Endothelial cell of umbilical vein (primary cell): ENCODE measurements around the gene LMNB1. TPM values are rescaled to one million over a fixed set of nuclear protein-coding genes. Genes with fewer than 3 reads are reported as not detected.
"Not testable (repeated sequence)": the region's sequence is repeated elsewhere in the genome, so short reads cannot be mapped to it uniquely, and the experiment has no call there.

Source experiments
- BruUV-seq: library from RNA; stranded (reverse); fragments of 400-500 nt; replicated peaks from 2 replicates; lab custom pipeline; 2021; lab: Mats Ljungman, UMichigan
- CTCF ChIA-PET: fragments of 300-600, 350-600 bp; sonication (Branson Sonifier 250); formaldehyde crosslinking; loops from one replicate; lab custom pipeline; 2021; ENCODE audit warnings: antibody characterized with exemption, inconsistent platforms; lab: Charles Lee
- POLR2A ChIA-PET: fragments of 300-600, 350-600 bp; sonication (Branson Sonifier 250); formaldehyde crosslinking; loops from one replicate; lab custom pipeline; 2021; ENCODE audit warnings: antibody characterized with exemption, inconsistent platforms; lab: Charles Lee
- DNase-seq: peaks from one replicate; pipeline ENCODE4 v3.0.0-alpha.2; 2011; ENCODE audit warnings: low read depth, low spot score
- FAIRE-seq: peaks from 2 replicates; lab custom pipeline; 2011; peaks lifted over from hg19 to GRCh38; lab: Jason Lieb, UNC
- H2AFZ ChIP-seq: 2 replicates; pipeline ENCODE4 v1.6.0; 2012; ENCODE audit warnings: low read depth, low read length, control low read depth, inconsistent platforms
- H3K27ac ChIP-seq: 2 replicates; pipeline ENCODE4 v1.5.1; 2011; ENCODE audit warnings: low read depth, mild to moderate bottlenecking, control low read depth, low read length, moderate library complexity; ENCODE audit not compliant: insufficient read depth
- H3K27me3 ChIP-seq, 2 experiments: 2 replicates each; pipeline versions ENCODE4 v1.6.0 to v1.6.1; 2011; ENCODE audit warnings: low read length in 2 of 2, mixed read lengths in 1 of 2; ENCODE audit not compliant: control insufficient read depth in 2 of 2, insufficient read depth in 2 of 2
- H3K36me3 ChIP-seq, 2 experiments: 2 replicates in 1 of 2; 3 replicates in 1 of 2; pipeline ENCODE4 v1.5.1; 2011; ENCODE audit warnings: low read length in 2 of 2, mild to moderate bottlenecking in 1 of 2, moderate library complexity in 1 of 2; ENCODE audit not compliant: control insufficient read depth in 2 of 2, insufficient read depth in 2 of 2; ENCODE audit errors: extremely low read depth in 1 of 2
- H3K4me1 ChIP-seq: 3 replicates; pipeline ENCODE4 v1.5.1; 2011; ENCODE audit warnings: mild to moderate bottlenecking, low read length; ENCODE audit not compliant: control insufficient read depth, insufficient read depth; ENCODE audit errors: extremely low read depth
- H3K4me2 ChIP-seq: 2 replicates; pipeline ENCODE4 v1.6.1; 2011; ENCODE audit warnings: low read length, control low read depth, mixed read lengths; ENCODE audit not compliant: insufficient read depth
- H3K4me3 ChIP-seq, 3 experiments: fragments of 200-600 bp in 1 of 3; sonication (generic), shearing (Covaris generic) in 1 of 3; replicated peaks in 1 of 3; 2 replicates each; pipeline ENCODE4 v1.5.1; 2011 to 2016; ENCODE audit warnings: control low read depth in 3 of 3, low read length in 3 of 3, mild to moderate bottlenecking in 2 of 3, inconsistent platforms in 1 of 3, low read depth in 1 of 3, moderate library complexity in 1 of 3; ENCODE audit not compliant: insufficient read depth in 1 of 3
- H3K79me2 ChIP-seq: 2 replicates; pipeline ENCODE4 v1.6.0; 2012; ENCODE audit warnings: low read length, inconsistent platforms; ENCODE audit not compliant: control insufficient read depth, insufficient read depth
- H3K9ac ChIP-seq: replicated peaks from 2 replicates; pipeline ENCODE3; 2011; ENCODE audit warnings: low read length, control low read depth; ENCODE audit not compliant: insufficient read depth; ENCODE audit errors: extremely low read depth
- H3K9me1 ChIP-seq: replicated peaks from 3 replicates; pipeline ENCODE4 v1.6.0; 2011; ENCODE audit warnings: mild to moderate bottlenecking, low read length; ENCODE audit not compliant: control insufficient read depth, insufficient read depth; ENCODE audit errors: extremely low read depth
- H3K9me3 ChIP-seq: replicated peaks from 2 replicates; pipeline ENCODE4 v1.5.1; 2012; ENCODE audit warnings: low read length, inconsistent platforms; ENCODE audit not compliant: control insufficient read depth, insufficient read depth
- H4K20me1 ChIP-seq: replicated peaks from 2 replicates; pipeline ENCODE3; 2011; ENCODE audit warnings: mild to moderate bottlenecking, low read length; ENCODE audit not compliant: control insufficient read depth, insufficient read depth; ENCODE audit errors: extremely low read depth
- EZH2 ChIP-seq: IDR thresholded peaks from 2 replicates; pipeline ENCODE4 v1.6.1; 2012; ENCODE audit warnings: borderline replicate concordance, low read depth, mild to moderate bottlenecking, moderate library complexity, low read length, inconsistent platforms; ENCODE audit not compliant: severe bottlenecking
- FOS ChIP-seq: IDR thresholded peaks from 2 replicates; pipeline ENCODE4 v1.6.1; 2011; ENCODE audit warnings: mild to moderate bottlenecking, low read length, moderate library complexity, borderline replicate concordance; ENCODE audit not compliant: insufficient read depth
- GATA2 ChIP-seq: IDR thresholded peaks from 2 replicates; pipeline ENCODE4 v1.7.0; 2011; ENCODE audit warnings: low read depth, mild to moderate bottlenecking, moderate library complexity, mixed read lengths, low read length; ENCODE audit not compliant: insufficient read length, insufficient read depth
- JUN ChIP-seq: IDR thresholded peaks from 2 replicates; pipeline ENCODE4 v1.6.1; 2011; ENCODE audit warnings: borderline replicate concordance, low read depth; ENCODE audit not compliant: insufficient read length, insufficient read depth
- MYC ChIP-seq: IDR thresholded peaks from one replicate; pipeline ENCODE4 v1.6.1; 2011; ENCODE audit warnings: mild to moderate bottlenecking, low read depth, low read length
- POLR2A ChIP-seq: IDR thresholded peaks from 2 replicates; pipeline ENCODE4 v1.6.1; 2012; ENCODE audit warnings: low read depth, mild to moderate bottlenecking, control low read depth, low read length
- POLR2AphosphoS5 ChIP-seq: IDR thresholded peaks from 2 replicates; pipeline ENCODE4 v1.6.1; 2012; ENCODE audit warnings: low read depth, mild to moderate bottlenecking, control low read depth, low read length, moderate library complexity; ENCODE audit not compliant: insufficient read depth
- dilution Hi-C: fragments of 300-500 bp; cut with MboI; formaldehyde crosslinking; loops from one replicate; pipeline ENCODE4 v1.15.0; 2019; ENCODE audit warnings: low sequenced_read_pairs; ENCODE audit not compliant: extremely low pct_ligation_motif_present
- intact Hi-C: fragments of 100-400 bp; cut with micrococcal nuclease; formaldehyde crosslinking; loops from one replicate; pipeline ENCODE4 v1.10.0; 2022
- polyA plus RNA-seq, 4 experiments: library from polyadenylated mRNA; depleted of rRNA in 3 of 4; stranded (reverse) in 3 of 4; unstranded in 1 of 4; fragments of >200 nt; gene quantifications; 2 replicates each; pipeline versions ENCODE4 v1.2.1 to v1.2.3, GENCODE V29; 2011 to 2012; ENCODE audit warnings: missing spikeins in 1 of 4
- total RNA-seq: library from RNA; stranded (reverse); gene quantifications from 2 replicates; pipeline ENCODE4 v1.2.3, GENCODE V29; 2021
- TF ChIP-seq, protein P1 (sequence below): IDR thresholded peaks from 2 replicates; pipeline ENCODE4 v1.6.1; 2011; ENCODE audit not compliant: insufficient read depth, insufficient read length
- TF ChIP-seq, protein P2 (sequence below), 2 donors: IDR thresholded peaks; 1 replicate in 1 of 2; 2 replicates in 1 of 2; pipeline ENCODE4 v1.5.1; 2011; ENCODE audit warnings: low read length in 2 of 2, mild to moderate bottlenecking in 2 of 2, moderate library complexity in 2 of 2, control low read depth in 1 of 2, inconsistent platforms in 1 of 2, low read depth in 1 of 2; ENCODE audit not compliant: insufficient read depth in 1 of 2; ENCODE audit errors: extremely low read depth in 1 of 2

The LMNB1 gene
- total and polyA plus RNA-seq, 2 donors (not counting 3 experiments of a cell fraction or from before 2014, with no cell fraction given) = 45.2 to 144 TPM

DNA sequence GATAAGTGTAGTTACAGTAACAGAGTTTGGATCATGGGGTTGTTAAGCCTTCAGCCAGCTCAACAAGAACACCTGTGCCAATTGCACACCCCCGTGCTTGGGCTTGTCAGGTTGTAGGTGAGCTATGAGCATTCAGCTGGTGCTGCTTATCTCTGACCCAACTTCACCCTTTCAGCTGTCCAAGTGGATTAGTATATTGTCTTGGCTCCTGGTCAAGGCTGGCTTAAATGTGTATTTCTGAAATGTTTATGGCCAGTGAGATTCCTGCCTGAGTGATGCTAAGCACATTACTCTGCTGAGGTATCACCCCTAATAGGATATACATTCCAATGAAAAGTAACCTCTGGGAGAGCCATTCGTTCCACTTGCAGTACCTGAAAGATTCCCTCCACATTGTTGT is 44.2 kb upstream of the LMNB1 start:
- Histone ChIP-seq H3K9me1 (no peaks in the 10 kb centered on the region), H3K4me3 (no peak overlapping the region), H3K9ac (no peak overlapping the region), H3K4me2 (no peak overlapping the region), H3K36me3 (no peaks in the 10 kb centered on the region), H4K20me1 (no peaks in the 10 kb centered on the region), H2AFZ (no peak overlapping the region), H3K27me3 (no peaks in the 10 kb centered on the region), H3K27ac (no peak overlapping the region), H3K9me3 (no peaks in the 10 kb centered on the region), H3K4me1 (no peaks in the 10 kb centered on the region), H3K79me2 (no peaks in the 10 kb centered on the region)
- no TSS peak for BruUV-seq
- POLR2A ChIA-PET = no interaction called here
- intact Hi-C loops (no loop called here), dilution Hi-C loops (no loop called here)
- FAIRE-seq = no peak
- no peak for DNase-seq
- CTCF ChIA-PET = no interaction called here
- TF ChIP-seq GATA2 = no peak
- TF ChIP-seq JUN = no peak
- TF ChIP-seq, protein P1, sequence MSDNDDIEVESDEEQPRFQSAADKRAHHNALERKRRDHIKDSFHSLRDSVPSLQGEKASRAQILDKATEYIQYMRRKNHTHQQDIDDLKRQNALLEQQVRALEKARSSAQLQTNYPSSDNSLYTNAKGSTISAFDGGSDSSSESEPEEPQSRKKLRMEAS = no peak
- no peak for TF ChIP-seq MYC
- no peak for TF ChIP-seq EZH2
- TF ChIP-seq POLR2AphosphoS5 = no peak
- TF ChIP-seq, protein P2, sequence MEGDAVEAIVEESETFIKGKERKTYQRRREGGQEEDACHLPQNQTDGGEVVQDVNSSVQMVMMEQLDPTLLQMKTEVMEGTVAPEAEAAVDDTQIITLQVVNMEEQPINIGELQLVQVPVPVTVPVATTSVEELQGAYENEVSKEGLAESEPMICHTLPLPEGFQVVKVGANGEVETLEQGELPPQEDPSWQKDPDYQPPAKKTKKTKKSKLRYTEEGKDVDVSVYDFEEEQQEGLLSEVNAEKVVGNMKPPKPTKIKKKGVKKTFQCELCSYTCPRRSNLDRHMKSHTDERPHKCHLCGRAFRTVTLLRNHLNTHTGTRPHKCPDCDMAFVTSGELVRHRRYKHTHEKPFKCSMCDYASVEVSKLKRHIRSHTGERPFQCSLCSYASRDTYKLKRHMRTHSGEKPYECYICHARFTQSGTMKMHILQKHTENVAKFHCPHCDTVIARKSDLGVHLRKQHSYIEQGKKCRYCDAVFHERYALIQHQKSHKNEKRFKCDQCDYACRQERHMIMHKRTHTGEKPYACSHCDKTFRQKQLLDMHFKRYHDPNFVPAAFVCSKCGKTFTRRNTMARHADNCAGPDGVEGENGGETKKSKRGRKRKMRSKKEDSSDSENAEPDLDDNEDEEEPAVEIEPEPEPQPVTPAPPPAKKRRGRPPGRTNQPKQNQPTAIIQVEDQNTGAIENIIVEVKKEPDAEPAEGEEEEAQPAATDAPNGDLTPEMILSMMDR (IDR thresholded peaks at IDR 0.05; ENCODE audit: extremely low read depth in 1 of 2, insufficient read depth in 1 of 2, low read depth in 1 of 2, low read length in 2 of 2) = no peak
- TF ChIP-seq POLR2A = no peak
- TF ChIP-seq FOS = no peak

DNA sequence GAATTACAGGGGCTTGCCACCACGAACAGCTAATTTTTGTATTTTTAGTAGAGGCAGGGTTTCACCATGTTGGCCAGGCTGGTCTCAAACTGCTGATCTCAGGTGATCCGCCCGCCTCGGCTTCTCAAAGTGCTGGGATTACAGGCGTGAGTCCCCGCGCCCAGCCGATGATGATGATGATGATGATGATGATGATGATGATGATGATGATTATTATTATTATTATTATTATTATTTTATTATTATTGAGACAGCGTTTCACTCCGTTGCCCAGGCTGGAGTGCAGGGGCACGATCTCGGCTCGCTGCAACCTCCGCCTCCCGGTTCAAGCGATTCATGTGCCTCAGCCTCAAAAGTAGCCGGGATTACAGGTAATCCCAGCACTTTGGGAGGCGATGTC is 42.4 kb upstream of the LMNB1 start:
- H3K79me2 ChIP-seq = not testable (repeated sequence)

More for the DNA sequence above, 42.4 kb upstream of the LMNB1 start:
- H3K4me3 ChIP-seq, intact Hi-C loops, H3K4me2 ChIP-seq, H3K4me1 ChIP-seq, H2AFZ ChIP-seq, BruUV-seq, H3K36me3 ChIP-seq, H3K9ac ChIP-seq, H3K9me1 ChIP-seq, H4K20me1 ChIP-seq, H3K27me3 ChIP-seq, DNase-seq, POLR2A ChIA-PET, dilution Hi-C loops, FAIRE-seq, H3K27ac ChIP-seq, H3K9me3 ChIP-seq: not testable (repeated sequence)
- CTCF ChIA-PET = interaction anchor here (0.6 kb wide), 1 partner anchor 24 kb away, joined by 3 read pairs; no protein-coding TSS in a partner anchor
